NK-92 (cell line): Measurements from ENCODE around the gene TMEM121B.

Experiments used
- DNase-seq: peaks from one replicate; lab custom pipeline; 2025; ENCODE audit not compliant: unreplicated experiment; lab: John Stamatoyannopoulos, UW

TMEM121B gene

GRCh38 chr22:17138513-17138912, 17.4 kb upstream of the TMEM121B start:
- DNase-seq, result no peak

- DNase-seq, result no peak
Observed at GRCh38 chr22:17137861-17138425, 16.8 kb upstream of the TMEM121B start.

DNA sequence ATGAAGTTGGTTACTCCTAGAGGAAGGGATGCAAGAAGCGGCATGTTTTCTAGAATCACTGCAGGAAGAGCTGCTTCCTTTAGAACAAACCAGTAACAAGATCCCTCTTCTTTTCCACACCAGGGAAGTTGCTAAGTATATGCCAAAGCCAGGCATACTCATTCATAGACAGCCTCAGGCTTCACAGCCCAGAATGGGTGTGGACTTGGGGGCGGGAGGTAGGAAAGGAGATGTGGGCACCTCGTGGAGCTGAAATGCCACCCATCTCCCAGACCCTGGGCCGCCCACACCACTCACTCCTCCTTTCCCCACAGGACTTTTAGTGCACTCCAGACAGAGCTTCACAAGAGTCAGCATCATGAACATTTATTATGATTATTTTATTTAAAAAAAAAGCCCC, 16.0 kb upstream of the TMEM121B start:
- no peak for DNase-seq

- no peak for DNase-seq
Observed at GRCh38 chr22:17135153-17135760, 14.1 kb upstream of the TMEM121B start.

DNA sequence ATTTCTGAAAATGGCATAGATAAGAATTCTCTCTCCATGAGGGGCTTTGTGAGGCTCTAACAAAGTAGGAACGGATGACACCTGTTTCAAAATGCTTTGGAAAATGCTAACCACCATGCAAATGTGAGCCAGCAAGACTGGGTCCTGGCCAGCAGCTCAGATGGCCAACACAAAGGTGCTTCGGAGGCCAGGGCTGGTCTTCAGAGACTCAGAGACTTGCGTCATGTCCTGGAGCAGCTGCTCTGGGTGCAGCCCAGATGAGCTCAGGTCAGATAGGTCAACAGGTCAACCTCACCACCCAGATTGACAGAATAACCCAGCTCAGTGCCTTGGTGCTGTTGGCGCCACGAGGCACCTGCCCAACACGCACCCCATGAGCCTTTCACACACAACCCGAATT, 12.0 kb upstream of the TMEM121B start:
- DNase-seq, result no peak

GRCh38 chr22:17132112-17132511, 11.0 kb upstream of the TMEM121B start:
- no peak for DNase-seq

DNA sequence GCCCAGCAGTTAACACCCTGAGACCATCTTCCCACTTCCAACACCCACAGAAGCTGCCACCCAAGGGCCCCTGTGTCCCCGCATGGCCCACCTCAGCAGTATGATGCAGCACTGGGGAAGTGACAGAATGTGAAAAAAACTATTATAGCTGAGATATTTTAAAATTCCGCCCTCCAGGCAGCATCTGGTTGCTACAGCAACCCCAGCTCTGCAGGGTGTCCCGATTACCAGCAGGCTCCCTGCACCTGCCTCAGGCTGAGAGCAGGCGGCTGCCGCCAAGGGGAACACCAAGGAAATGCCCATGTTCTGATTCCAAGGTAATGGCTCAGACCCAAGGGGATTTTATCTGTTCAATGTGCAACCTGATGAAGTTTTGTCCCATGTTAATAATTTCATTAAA, 10.5 kb upstream of the TMEM121B start:
- no peak for DNase-seq

- DNase-seq, result no peak
Observed at GRCh38 chr22:17130199-17130598, 9.0 kb upstream of the TMEM121B start.

GRCh38 chr22:17120711-17121232, 388 bp downstream of the TMEM121B start:
- no peak for DNase-seq

- DNase-seq, result no peak
Observed at GRCh38 chr22:17120281-17120680, 879 bp downstream of the TMEM121B start.

GRCh38 chr22:17119481-17120202, 1.5 kb downstream of the TMEM121B start:
- no peak for DNase-seq

- no peak for DNase-seq
Observed at GRCh38 chr22:17118342-17118741, 2.8 kb downstream of the TMEM121B start.

DNA sequence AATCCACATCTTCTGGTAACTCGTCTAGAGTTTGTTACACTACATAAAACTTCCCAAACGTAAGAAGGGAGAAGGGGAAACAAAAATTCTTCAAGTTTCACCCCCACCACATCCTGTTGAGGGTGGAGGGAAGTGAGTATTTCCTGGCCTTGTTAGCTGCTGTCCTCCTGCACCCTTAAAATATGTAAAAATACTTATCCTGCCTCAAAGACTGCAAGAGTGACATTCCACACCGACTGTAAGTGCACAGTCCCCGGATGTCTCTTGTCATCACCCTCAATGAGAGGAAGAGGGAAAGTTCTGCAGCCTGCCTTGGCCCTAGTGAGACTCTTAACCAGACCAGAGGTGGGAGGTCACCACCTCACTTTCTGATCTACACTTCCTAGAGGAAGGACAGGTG, 3.3 kb downstream of the TMEM121B start:
- no peak for DNase-seq

GRCh38 chr22:17117400-17117799, 3.8 kb downstream of the TMEM121B start:
- DNase-seq, result no peak

GRCh38 chr22:17116572-17117330, 4.4 kb downstream of the TMEM121B start:
- no peak for DNase-seq

DNA sequence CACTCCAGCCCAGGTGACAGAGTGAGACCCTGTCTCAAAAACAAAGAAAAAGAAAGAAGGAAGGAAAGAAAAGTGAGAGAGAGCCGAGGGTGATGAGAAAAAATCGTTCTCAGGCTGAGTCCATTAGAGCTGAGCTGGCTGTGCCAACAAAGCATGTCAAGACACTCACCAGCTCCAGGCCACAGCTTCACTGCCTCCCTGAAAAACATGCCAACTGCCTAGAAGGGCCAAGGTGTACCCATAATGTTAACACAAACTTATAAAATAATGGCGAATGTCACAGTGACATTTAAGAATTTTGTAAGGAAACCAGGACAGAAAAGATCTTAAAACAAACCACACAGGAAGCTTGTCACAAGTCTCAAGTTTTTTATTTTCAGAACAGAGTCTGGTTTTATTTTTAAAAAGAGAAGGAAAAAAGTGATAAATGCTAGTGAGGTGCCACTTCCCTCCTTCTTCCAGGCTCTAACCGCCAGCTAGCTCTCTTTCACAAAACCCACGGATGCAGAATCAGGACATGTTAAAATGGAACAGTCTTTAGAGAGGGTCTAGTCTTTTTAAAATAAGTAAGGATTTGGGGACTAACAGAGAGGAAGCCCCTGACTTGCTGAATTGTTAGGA, 5.1 kb downstream of the TMEM121B start:
- DNase-seq, result no peak

DNA sequence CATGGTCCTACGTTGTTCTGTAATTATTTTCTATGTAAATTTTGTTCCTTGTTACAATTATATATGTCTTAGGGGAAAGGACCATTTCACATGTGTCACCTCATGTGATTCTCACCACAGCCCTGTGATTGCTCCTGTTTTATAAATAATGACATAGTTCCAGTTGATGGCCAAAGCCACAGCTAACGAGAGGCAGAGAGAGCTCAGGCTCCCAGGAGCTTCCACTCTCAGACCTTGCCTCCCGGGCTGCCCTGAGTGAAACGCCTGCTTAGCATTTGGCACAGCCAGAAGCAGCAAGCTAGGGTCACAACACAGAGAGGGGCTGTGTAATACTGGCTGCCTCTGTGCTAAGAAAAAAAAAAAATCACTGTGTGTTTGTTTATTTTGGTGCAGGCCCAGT, 5.9 kb downstream of the TMEM121B start:
- DNase-seq, result no peak

DNA sequence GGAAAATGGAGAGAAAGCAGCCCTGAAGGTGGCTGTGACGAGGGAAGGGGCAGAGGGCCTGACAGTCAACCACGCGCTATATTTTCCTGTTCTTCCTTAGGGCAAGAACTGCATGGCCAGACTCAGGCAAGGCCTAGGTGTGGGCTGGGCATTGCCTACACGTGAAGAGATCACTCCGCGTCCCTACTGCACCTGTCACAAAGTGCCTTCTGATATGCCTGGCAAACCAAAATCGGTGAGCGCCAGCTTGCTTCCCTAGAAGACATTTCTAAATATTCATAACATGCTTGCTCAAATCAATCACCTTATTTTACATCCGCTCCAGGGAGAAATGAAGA, 6.3 kb downstream of the TMEM121B start:
- no peak for DNase-seq

GRCh38 chr22:17114173-17114897, 6.8 kb downstream of the TMEM121B start:
- no peak for DNase-seq

DNA sequence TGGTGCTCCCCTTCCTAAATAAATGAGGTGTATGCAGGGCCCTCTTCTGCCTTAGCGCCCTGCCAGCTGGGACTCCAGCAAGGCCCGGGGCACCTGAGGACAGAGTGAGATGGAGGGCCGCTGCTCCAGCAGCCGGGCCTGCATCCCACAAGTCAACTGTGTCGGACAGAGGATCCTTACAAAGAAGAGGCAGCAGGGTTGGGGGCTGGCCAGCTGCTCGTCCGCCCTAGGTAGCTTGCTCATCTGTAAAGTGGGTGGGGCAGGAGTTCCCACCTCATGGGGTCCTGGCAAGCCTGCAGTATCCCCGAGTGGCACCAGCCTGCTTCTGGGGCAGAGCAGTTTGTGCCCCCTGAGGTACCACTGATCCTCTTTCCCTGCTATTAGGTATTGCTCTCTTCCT, 7.6 kb downstream of the TMEM121B start:
- no peak for DNase-seq
